Measurements from ENCODE around the gene SYT12. TPM values are rescaled to one million over a fixed set of nuclear protein-coding genes. Genes with fewer than 3 reads are reported as not detected.

SYT12 gene
- total RNA-seq, 1 experiment from 2014 or later = 1.9 TPM

DNA sequence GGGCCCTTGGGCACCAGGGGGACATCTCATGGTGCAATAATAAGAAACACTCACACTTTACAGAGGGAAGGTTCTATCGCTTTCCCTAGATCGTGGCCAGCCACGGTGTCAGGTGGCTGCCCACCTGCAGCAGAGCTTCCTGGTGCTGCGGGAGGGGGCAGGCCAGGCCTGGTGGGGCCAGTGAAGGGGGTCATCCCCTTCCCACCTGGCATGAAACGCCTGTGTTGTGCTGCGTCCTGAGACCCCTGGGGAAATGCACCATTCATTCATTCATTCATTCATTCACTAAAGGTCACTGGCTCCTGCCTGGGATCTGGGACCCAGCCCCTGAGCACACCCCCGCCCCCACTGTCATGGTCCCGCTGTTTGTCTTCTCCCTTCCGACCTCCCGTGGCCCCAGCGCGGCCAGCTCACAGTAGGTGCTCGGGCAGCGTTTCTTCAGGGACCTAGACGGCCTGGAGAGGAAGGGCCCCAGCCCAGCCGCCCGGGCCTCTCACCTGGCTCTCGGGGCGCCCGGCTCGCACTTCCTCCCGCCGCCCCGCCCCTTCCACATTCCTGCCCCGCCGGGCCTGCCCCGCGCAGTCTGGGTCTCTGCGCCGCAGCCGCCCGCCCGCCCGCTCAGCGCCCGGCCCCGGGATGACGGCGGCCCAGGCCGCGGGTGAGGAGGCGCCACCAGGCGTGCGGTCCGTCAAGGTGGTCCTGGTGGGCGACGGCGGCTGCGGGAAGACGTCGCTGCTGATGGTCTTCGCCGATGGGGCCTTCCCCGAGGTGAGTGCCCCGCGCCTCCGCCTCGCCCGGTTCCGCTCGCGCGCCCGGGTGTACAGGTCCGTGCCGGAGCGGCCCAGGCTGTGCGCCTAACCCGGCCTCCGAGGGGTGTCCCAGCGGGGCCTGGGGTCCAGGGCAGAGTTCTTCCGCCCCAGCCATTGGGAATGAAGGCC, 33.6 kb downstream of the SYT12 start, which contains the start of gene RHOD:
TSS of gene RHOD (plus strand) at position 581 of the 938 bp plus-strand sequence. CDS start at position 637, 56 bp downstream.
- TF ChIP-seq CTCF (conservative IDR thresholded peaks at IDR 0.05) = no peak
- no peaks in the 10 kb centered on the region for H3K79me2 ChIP-seq (ENCODE audit: insufficient read depth, low read length)
- H3T11ph ChIP-seq (ENCODE audit: low read length) = no peak within 1 kb of the TSS
- no peaks in the 10 kb centered on the region for H3K79me1 ChIP-seq (ENCODE audit: insufficient read depth, low read depth, low read length, poor library complexity, severe bottlenecking)
- H2BK120ac ChIP-seq (ENCODE audit: low read depth, low read length, poor library complexity, severe bottlenecking) = no peak within 1 kb of the TSS
- Mint-ChIP-seq H3K4me3 (peak within 1 kb of the TSS; percentile 73 to 80), H3K27ac (no peak within 1 kb of the TSS; a peak in 1 of 7 replicates), H3K27me3 (ENCODE audit: low read depth) (no peaks in the 10 kb centered on the region; the same call in none of the 2 replicates), H3K4me1 (peaks cover 18 to 39% of the 10 kb centered on the region in 2 experiments), H3K36me3 (ENCODE audit: insufficient read depth in 1 of 3, low read depth in 3 of 3) (no peaks in the 10 kb centered on the region), H3K9me3 (no peaks in the 10 kb centered on the region)
- H3K56ac ChIP-seq (ENCODE audit: insufficient read length, low read depth, low read length) = no peak within 1 kb of the TSS
- no peak within 1 kb of the TSS for H3K18ac ChIP-seq (ENCODE audit: insufficient read length, low read depth, low read length)
- H4K20me1 ChIP-seq (ENCODE audit: control insufficient read depth, insufficient read depth, insufficient read length) = peaks cover 3% of the 10 kb centered on the region
- no peak within 1 kb of the TSS for H2AK5ac ChIP-seq (ENCODE audit: insufficient read length, low read length)
- H3K4me2 ChIP-seq (ENCODE audit: insufficient read depth, insufficient read length, low read length) = peak within 1 kb of the TSS; percentile 64
- no peaks in the 10 kb centered on the region; the same call in 1 of the 2 replicates for H3K4me1 ChIP-seq (ENCODE audit: insufficient read depth, low read length)
- no peak within 1 kb of the TSS for H4K5ac ChIP-seq (ENCODE audit: insufficient read length, low read depth, low read length)
- no peak within 1 kb of the TSS for H3K9ac ChIP-seq (ENCODE audit: extremely low read depth, insufficient read length, low read length)
- H4K8ac ChIP-seq (replicated peaks; ENCODE audit: insufficient read length, low read depth, low read length) = no peak within 1 kb of the TSS
- peak within 1 kb of the TSS; percentile 64; the same call in 1 of the 2 replicates for H3K14ac ChIP-seq (ENCODE audit: insufficient read depth, low read length)
- H3K9me3 ChIP-seq (ENCODE audit: control insufficient read depth, low read depth, low read length) = no peaks in the 10 kb centered on the region
- no peak within 1 kb of the TSS for H2BK20ac ChIP-seq (ENCODE audit: low read depth, low read length, poor library complexity, severe bottlenecking)
- H2BK12ac ChIP-seq (ENCODE audit: insufficient read length, low read depth, low read length) = no peak within 1 kb of the TSS
- peaks cover 4% of the 10 kb centered on the region for H3K23me2 ChIP-seq (ENCODE audit: insufficient read length, low read depth, low read length, poor library complexity, severe bottlenecking)
- no peak within 1 kb of the TSS for H3K4ac ChIP-seq (ENCODE audit: low read depth, low read length)
- H2BK5ac ChIP-seq (ENCODE audit: insufficient read length, low read length) = no peak within 1 kb of the TSS
- H3K27ac ChIP-seq (ENCODE audit: insufficient read length, low read depth, low read length) = no peak within 1 kb of the TSS
- no peak within 1 kb of the TSS for H3K23ac ChIP-seq (ENCODE audit: insufficient read length, low read depth, low read length)
- no peak within 1 kb of the TSS for H2AFZ ChIP-seq (ENCODE audit: low read length)
- WGBS (ENCODE audit: extremely low coverage, insufficient read length, low lambda C conversion rate) = no CpG with 5 or more reads among the region's 72 CpGs
- DNase-seq = peak; percentile 71
- no peaks in the 10 kb centered on the region for H3K27me3 ChIP-seq (ENCODE audit: insufficient read depth, low read length)
- no peak within 1 kb of the TSS for H4K91ac ChIP-seq (ENCODE audit: insufficient read length, low read depth, low read length)
- H2BK15ac ChIP-seq (ENCODE audit: low read depth, low read length) = no peak within 1 kb of the TSS
